Measurements from ENCODE around the gene MAPKAP1.

The MAPKAP1 gene

GRCh38 chr9:125644819-125645507 is 62.0 kb downstream of the MAPKAP1 start:
- no peak for DNase-seq

GRCh38 chr9:125642311-125642710 is 64.7 kb downstream of the MAPKAP1 start:
- DNase-seq: no peak

GRCh38 chr9:125639057-125639456 is 68.0 kb downstream of the MAPKAP1 start:
- DNase-seq: no peak

- no peak for DNase-seq
Observed at GRCh38 chr9:125638239-125639045, 68.6 kb downstream of the MAPKAP1 start.

- DNase-seq: no peak
Observed at GRCh38 chr9:125637241-125637640, 69.8 kb downstream of the MAPKAP1 start.

DNA sequence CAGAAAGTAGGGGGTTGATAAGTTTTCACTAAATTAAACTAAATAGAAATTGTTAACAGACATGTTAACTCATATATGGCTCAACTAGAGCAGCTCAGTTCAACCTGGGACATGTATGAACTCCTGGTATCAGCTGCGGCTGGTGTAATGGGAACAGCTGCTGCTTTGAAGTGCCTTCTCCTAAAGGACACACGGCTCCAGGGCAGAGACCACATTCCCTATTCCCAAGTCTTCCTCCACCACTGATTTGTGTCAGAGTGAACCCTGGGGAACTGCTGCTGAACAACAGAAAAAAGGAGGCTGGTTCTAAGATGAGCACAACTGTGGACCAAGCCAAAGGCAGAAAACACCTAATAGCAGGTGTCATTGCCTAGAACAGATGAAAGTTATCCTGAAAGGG is 71.1 kb downstream of the MAPKAP1 start:
- no peak for DNase-seq

DNA sequence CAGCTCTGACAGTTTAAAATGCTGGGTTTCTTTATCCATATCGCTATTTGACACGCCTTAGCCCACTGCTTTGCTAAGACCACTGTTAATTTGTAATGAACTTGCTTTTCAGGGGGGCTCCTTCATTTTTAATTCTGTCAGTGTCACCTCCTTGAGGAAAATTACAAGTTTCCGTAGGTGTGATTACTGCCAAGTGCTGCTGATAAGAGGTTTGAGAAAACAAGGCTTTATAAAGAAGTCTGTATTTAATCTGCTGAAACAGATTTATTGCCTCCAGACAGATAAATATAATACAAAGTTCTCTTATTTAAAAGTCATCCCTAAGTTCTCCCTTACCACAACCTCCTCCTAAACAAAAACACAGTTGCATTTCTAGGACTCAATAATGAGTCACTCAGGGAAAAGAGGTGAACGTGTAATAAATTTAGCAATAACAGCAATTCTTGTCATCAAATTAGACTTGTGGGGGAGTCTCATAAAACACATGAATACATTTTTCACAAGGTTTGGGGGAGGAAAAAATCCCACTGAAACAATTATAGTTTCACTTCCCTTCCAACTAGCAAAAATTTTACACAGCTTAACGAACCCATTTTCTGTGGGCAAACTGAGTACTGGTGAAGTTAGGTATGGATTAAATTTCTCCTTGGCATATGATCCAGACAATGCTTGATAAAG is 72.8 kb downstream of the MAPKAP1 start:
- DNase-seq: no peak

DNA sequence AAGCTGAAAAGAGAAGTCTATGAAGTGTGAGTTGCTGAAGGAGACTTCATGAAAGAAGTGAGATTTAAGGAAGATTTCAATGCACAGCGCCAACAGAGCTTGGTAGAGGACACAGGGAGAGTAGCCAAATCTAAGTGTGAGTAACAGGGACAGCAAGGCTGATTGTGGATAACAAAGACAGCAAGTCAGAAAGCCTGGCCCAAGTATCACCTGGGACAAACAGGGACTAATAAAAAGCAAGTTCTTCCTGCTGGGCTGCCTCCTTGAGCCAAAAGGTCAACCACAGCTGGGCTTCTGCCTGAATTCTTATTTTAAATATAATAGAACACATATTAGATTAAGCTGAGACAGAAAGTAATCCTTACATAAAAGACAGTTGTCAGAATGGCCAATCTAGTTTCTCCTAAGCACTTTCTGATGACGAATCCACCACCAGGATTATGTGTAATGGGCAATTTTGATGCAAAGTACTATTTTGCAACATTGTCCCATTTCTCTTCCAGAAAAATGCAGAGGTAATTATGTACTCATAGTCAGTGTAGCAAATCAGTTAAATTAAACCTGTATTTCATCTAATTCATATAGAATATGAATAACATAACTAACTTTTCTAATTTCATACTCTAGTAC is 73.8 kb downstream of the MAPKAP1 start:
- DNase-seq: no peak

- no peak for DNase-seq
Observed at GRCh38 chr9:125632321-125633115, 74.5 kb downstream of the MAPKAP1 start.

DNA sequence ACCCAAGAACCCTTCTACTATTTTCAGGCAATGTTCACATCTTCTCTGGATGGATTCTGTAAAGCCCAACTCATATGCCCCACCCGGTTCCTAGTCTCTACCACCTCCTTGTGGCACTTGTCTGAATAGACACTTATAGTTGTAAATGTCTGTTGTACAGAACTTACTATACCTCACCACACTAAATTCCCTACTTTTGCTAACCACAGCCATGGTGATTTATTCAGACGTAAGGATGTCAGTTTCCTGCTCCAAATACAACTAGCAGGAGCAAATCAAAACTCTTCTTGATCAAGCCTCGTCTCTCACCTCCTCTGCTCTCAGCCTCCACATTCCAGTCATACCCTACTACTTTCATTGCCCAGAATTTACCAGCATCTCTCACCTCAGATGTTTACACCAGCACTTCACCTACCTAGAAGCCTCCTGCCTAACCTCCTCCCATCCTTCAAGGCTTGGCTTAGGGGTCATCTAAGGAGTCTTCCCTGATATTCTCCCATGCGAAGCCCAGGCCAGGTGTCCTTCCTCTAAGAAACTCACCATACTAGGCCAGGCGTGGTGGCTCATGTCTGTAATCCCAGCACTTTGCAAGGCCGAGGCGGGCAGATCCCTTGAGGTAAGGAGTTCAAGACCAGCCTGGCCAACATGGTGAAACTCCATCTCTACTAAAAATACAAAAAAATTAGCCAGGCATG is 75.5 kb downstream of the MAPKAP1 start:
- DNase-seq: peak in 3 of 51 donors; percentile 1 to 17 (median 14)

- no peak for DNase-seq
Observed at GRCh38 chr9:125630436-125630835, 76.6 kb downstream of the MAPKAP1 start.

GRCh38 chr9:125629446-125629845 is 77.6 kb downstream of the MAPKAP1 start:
- no peak for DNase-seq

DNA sequence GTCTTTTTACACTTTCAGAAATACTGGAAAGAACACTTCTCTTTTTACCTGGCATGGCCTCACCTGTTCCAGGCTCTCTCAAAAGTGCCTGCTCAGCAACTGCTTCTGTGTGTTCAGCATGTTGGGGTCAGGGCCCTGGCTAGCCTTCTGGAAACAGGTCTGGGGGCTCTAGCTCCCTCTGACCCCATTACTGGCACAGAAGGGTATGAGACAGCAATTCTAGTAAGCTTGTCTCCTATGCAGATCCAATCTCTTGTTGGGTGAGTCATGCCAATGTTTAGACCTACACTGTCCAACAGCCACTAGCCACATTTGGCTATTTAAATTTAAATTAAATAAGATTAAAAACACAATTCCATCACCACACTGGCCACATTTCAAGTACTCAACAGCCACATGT is 80.8 kb downstream of the MAPKAP1 start:
- DNase-seq: no peak

DNA sequence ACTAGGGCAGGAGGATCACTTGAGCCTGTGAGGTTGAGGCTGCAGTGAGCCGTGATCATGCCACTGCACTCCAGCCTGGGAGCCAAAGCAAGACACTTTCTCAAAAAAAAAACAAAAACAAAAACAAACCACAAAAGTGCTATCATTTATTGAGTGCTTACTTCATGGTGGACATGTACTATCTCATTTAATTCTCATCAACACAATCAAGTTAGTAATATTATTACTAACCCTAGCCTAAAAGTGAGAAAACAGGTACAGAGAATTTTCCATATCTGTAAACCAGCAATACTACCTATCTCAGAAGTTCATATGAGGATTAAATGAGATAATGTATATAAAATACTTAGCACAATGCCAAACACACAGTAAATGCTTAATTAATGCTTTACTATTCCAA is 85.8 kb downstream of the MAPKAP1 start:
- DNase-seq: no peak

GRCh38 chr9:125620216-125620615 is 86.8 kb downstream of the MAPKAP1 start:
- DNase-seq: no peak

DNA sequence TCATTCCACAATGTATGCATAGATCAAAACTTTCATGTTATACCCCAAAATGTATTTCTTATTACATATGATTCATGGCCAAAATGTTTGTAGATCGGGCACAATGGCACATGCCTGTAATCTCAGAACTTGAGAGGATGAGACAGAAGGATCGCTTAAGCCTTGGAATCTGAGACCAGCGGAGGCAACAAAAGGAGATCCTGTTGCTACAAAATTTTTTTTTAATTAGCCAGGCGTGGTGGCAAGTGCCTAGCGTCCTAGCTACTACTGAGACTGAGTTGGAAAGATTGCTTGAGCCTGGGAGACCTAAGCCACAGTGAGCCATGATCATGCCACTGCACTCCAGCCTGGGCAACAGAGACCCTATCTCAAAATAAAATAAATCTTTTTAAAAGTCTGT is 89.9 kb downstream of the MAPKAP1 start:
- no peak for DNase-seq

DNA sequence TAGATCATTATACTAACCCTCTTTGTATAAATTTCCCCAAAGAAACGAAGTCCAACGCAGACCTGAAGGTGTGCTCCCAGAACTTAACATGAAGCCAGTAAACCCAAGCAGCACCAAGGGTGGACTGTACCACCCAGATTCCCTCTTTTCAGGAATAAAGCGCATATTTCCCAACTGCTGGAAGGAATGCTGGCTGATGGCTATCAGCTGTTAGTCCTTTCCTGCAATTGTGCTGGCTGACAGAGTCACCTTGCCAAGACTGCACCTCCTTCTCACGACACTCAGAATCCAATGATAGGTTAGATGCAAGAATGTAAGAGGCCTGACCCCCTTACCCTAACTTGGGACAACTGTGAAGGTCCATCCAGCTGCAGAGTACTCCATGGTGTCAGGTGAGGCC is 93.9 kb downstream of the MAPKAP1 start:
- no peak for DNase-seq

- DNase-seq: no peak
Observed at GRCh38 chr9:125612616-125613015, 94.4 kb downstream of the MAPKAP1 start.

DNA sequence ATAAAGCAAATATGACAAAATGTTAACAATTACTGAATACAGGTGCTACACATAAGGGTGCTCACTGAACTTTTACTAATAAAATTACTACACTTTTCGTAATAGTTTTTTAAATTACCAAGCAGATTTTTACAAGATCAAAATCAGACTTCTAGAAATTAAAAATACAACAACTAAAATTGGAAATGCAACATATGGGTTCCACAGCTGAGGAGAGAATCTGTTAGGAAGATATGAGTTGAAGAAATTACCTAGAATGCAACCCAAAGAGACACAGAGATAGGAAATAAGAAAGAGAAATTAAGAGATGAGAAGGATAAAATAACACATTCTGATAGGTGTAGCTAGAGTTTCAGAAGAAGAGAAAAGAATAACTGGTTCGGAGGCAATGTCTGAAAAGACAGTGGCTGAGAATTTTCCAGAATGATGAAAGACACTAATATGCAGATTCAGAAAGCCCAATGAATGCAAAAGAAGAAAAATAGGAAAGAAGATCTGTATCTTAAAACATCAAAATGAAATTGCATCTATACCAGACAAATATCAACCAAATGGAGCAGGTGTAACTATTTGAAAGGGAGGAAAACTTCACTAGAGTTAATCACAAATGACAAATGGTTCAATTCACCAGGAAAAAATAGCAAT is 95.8 kb downstream of the MAPKAP1 start:
- no peak for DNase-seq

DNA sequence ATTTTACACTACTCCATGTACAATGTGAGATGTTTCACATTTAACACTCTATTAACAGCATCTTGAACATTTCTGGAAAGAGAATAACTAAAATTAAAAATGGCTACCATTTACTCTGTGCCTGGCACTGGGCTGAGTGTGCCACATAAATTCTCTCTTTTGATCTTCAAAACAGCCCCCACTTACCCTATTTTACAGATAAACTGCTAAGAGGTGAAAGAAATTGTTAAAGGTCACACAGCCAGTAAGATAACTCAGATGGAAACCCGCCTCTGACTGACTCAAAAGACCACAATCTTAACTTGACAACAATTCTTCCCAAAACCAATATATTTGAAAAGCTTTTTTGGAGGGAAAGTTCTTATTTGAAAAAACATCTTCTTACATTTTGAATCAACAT is 97.3 kb downstream of the MAPKAP1 start:
- no peak for DNase-seq

Data from hypothalamus (tissue), 51 donors.